Breast epithelium (tissue), 4 donors: ENCODE results near the gene CAV2. TPM values are rescaled to one million over a fixed set of nuclear protein-coding genes. Genes with fewer than 3 reads are reported as not detected.

Experiments used
- DNase-seq, 2 donors: peaks; one replicate each; pipeline ENCODE4 v3.0.0-alpha.2; 2019; ENCODE audit warnings: low spot score in 2 of 2
- H3K27ac ChIP-seq, 2 donors: fragments of 200-600 bp; sonication (generic) in 1 of 2; one replicate each; pipeline ENCODE4 v1.5.1; 2016 to 2019; ENCODE audit warnings: mild to moderate bottlenecking in 1 of 2
- H3K27me3 ChIP-seq, 2 donors: fragments of 200-600 bp; sonication (generic) in 1 of 2; one replicate each; pipeline versions ENCODE4 v1.5.1 to v1.6.0; 2017 to 2019; ENCODE audit warnings: control low read depth in 1 of 2, mild to moderate bottlenecking in 1 of 2
- H3K36me3 ChIP-seq: fragments of 200-600 bp; one replicate; pipeline ENCODE4 v1.5.1; 2019
- H3K4me1 ChIP-seq, 2 donors: fragments of 200-600 bp; sonication (generic); one replicate each; pipeline ENCODE4 v1.5.1; 2016 to 2019; ENCODE audit warnings: control low read depth in 1 of 2
- H3K4me3 ChIP-seq, 3 donors: fragments of 200-600 bp; sonication (generic); 1 replicate in 2 of 3; 2 replicates in 1 of 3; pipeline ENCODE4 v1.5.1; 2016 to 2019; ENCODE audit warnings: mild to moderate bottlenecking in 3 of 3, moderate library complexity in 2 of 3
- H3K9me3 ChIP-seq, 2 donors: fragments of 200-600 bp; sonication (generic) in 1 of 2; one replicate each; pipeline ENCODE4 v1.5.1; 2016 to 2019; ENCODE audit warnings: control low read depth in 1 of 2
- CTCF ChIP-seq, 3 donors: fragments of 450-650 bp; IDR thresholded peaks; one replicate each; pipeline ENCODE4 v1.5.1; 2016 to 2017; ENCODE audit warnings: antibody characterized with exemption in 3 of 3, mild to moderate bottlenecking in 3 of 3, moderate library complexity in 3 of 3
- POLR2A ChIP-seq: fragments of 450-650 bp; IDR thresholded peaks from one replicate; pipeline ENCODE4 v1.6.1; 2016; ENCODE audit warnings: antibody characterized with exemption, mild to moderate bottlenecking, moderate library complexity
- POLR2AphosphoS5 ChIP-seq, 3 donors: sonication (generic); formaldehyde crosslinking; IDR thresholded peaks; one replicate each; pipeline ENCODE4 v1.6.1; 2017; ENCODE audit warnings: antibody characterized with exemption in 3 of 3
- intact Hi-C: fragments of 100-400 bp; cut with DNase I; formaldehyde crosslinking; loops from one replicate; pipeline ENCODE4 v1.15.1; 2023; ENCODE audit warnings: low total_unique reads
- total RNA-seq, 3 donors: library from RNA; depleted of rRNA; stranded (reverse); fragments of >200 nt; gene quantifications; one replicate each; pipeline ENCODE4 v1.1.0, GENCODE V29; 2016

Gene CAV2
- total RNA-seq, 3 donors from 2014 or later, result 63.3 to 311 (median 97.6) TPM

- no peaks in the 10 kb centered on the region for H3K4me1 ChIP-seq
- intact Hi-C loops, result loop anchor here (10.0 kb wide), 1 partner anchor 58 kb away; no protein-coding TSS in a partner anchor
- H3K27ac ChIP-seq, result peak overlapping the region; percentile 87 to 92
These were observed 27.4 kb downstream of the CAV2 start for GRCh38 chr7:116526897-116527296.

GRCh38 chr7:116527521-116527920 lies 28.0 kb downstream of the CAV2 start:
- Histone ChIP-seq H3K27ac (peak overlapping the region; percentile 87 to 92), H3K36me3 (no peaks in the 10 kb centered on the region), H3K4me3 (peak overlapping the region; percentile 66 to 82 (median 77)), H3K4me1 (no peaks in the 10 kb centered on the region), H3K27me3 (no peaks in the 10 kb centered on the region), H3K9me3 (no peaks in the 10 kb centered on the region)
- no peak for DNase-seq
- intact Hi-C loops, result loop anchor here (10.0 kb wide), 1 partner anchor 57 kb away; no protein-coding TSS in a partner anchor
- TF ChIP-seq CTCF (IDR thresholded peaks at IDR 0.05) (no peak), POLR2AphosphoS5 (IDR thresholded peaks at IDR 0.05) (no peak), POLR2A (no peak)

More at GRCh38 chr7:116526897-116527296, 27.4 kb downstream of the CAV2 start:
- Histone ChIP-seq H3K36me3 (no peaks in the 10 kb centered on the region), H3K9me3 (no peaks in the 10 kb centered on the region), H3K4me3 (peak overlapping the region; percentile 66 to 82 (median 77)), H3K27me3 (no peaks in the 10 kb centered on the region)
- no peak for DNase-seq
- TF ChIP-seq CTCF (IDR thresholded peaks at IDR 0.05) (no peak), POLR2AphosphoS5 (IDR thresholded peaks at IDR 0.05) (no peak), POLR2A (no peak)

GRCh38 chr7:116528008-116528789 lies 28.7 kb downstream of the CAV2 start:
- Histone ChIP-seq H3K4me1 (no peaks in the 10 kb centered on the region), H3K36me3 (no peaks in the 10 kb centered on the region), H3K27ac (peak overlapping the region; percentile 87 to 92), H3K27me3 (no peaks in the 10 kb centered on the region), H3K9me3 (no peaks in the 10 kb centered on the region), H3K4me3 (peak overlapping the region; percentile 66 to 82 (median 77))
- intact Hi-C loops, result loop anchor here (10.0 kb wide), 1 partner anchor 57 kb away; no protein-coding TSS in a partner anchor
- DNase-seq, result no peak
- TF ChIP-seq POLR2AphosphoS5 (IDR thresholded peaks at IDR 0.05) (peak in 1 of 3 donors; percentile 26), POLR2A (no peak), CTCF (IDR thresholded peaks at IDR 0.05) (no peak)

- Histone ChIP-seq H3K4me3 (peak overlapping the region; percentile 15 to 66 (median 23)), H3K9me3 (no peaks in the 10 kb centered on the region), H3K36me3 (no peaks in the 10 kb centered on the region), H3K4me1 (no peaks in the 10 kb centered on the region), H3K27ac (no peak overlapping the region), H3K27me3 (no peaks in the 10 kb centered on the region)
- intact Hi-C loops, result loop anchor here (10.0 kb wide), 1 partner anchor 56 kb away; no protein-coding TSS in a partner anchor
- TF ChIP-seq CTCF (IDR thresholded peaks at IDR 0.05) (no peak), POLR2A (no peak), POLR2AphosphoS5 (IDR thresholded peaks at IDR 0.05) (no peak)
- DNase-seq, result no peak
These were observed 29.7 kb downstream of the CAV2 start for GRCh38 chr7:116529250-116529649.
